SU-DHL-6 (cell line): ENCODE measurements around the gene FAM25A.

Source experiments
- EZH2phosphoT487 ChIP-seq: fragments of 200-600 bp; sonication (generic), shearing (Covaris generic); conservative IDR thresholded peaks from 2 replicates; pipeline ENCODE4 v1.6.1; 2018; ENCODE audit warnings: mild to moderate bottlenecking, antibody characterized with exemption, low read length, moderate library complexity, mixed read lengths
- TF ChIP-seq, protein P1 (sequence below): fragments of 200-600 bp; sonication (generic); IDR thresholded peaks from one replicate; pipeline ENCODE4 v1.5.1; 2017; ENCODE audit warnings: antibody characterized with exemption, mild to moderate bottlenecking, low read length, moderate library complexity; ENCODE audit not compliant: insufficient read depth, poor library complexity, severe bottlenecking

- TF ChIP-seq, protein P1, sequence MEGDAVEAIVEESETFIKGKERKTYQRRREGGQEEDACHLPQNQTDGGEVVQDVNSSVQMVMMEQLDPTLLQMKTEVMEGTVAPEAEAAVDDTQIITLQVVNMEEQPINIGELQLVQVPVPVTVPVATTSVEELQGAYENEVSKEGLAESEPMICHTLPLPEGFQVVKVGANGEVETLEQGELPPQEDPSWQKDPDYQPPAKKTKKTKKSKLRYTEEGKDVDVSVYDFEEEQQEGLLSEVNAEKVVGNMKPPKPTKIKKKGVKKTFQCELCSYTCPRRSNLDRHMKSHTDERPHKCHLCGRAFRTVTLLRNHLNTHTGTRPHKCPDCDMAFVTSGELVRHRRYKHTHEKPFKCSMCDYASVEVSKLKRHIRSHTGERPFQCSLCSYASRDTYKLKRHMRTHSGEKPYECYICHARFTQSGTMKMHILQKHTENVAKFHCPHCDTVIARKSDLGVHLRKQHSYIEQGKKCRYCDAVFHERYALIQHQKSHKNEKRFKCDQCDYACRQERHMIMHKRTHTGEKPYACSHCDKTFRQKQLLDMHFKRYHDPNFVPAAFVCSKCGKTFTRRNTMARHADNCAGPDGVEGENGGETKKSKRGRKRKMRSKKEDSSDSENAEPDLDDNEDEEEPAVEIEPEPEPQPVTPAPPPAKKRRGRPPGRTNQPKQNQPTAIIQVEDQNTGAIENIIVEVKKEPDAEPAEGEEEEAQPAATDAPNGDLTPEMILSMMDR, result no peak
- TF ChIP-seq EZH2phosphoT487, result no peak
Observed at GRCh38 chr10:87066865-87067264, 46.8 kb downstream of the FAM25A start.
